ENCODE data around the gene SPATA2.

The SPATA2 gene

DNA sequence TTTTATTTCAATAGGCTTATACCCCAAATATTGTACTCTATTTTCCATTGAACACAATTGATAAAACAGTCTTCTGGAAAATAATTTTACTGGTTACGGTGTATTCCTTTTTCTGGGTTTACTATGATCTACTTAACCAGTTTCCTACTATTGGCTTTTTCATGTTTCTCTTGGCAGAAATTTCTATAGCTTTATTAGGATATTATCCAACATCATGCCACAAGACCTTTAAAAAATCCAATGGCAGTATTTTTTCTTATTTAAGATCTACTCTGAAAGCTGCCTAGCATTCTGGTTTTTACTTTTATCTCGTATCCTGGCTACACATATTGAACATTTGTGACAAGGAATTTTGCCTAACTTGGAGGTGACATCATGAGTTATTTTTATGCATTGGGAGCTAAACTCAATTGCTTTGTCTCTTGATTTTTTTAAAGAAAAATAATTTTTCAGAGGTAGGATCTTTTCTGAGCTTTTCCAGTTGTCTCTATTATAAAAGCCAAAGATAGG lies 57.2 kb downstream of the SPATA2 start:
- DNase-seq (ENCODE audit: low read depth in 2 of 2) = no peak

DNA sequence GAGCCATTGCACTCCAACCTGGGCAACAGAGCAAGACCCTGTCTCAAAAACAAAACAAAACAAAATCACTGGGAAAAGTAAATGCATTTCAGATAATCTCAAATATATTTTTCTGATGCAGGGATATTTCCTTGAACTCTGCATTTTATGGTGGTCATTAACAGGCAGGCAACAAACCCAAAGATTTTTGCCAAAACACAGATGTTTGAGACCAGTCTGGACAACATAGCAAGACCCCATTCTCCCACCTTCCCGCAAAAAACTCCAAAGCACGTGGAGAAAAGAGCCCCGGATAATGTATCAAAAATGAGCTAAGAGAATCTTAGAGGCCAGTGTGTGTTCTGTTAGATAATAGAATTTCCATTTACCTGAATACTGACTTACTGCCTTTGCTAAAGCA lies 58.4 kb downstream of the SPATA2 start:
- no peak for DNase-seq (ENCODE audit: low read depth in 2 of 2)

DNA sequence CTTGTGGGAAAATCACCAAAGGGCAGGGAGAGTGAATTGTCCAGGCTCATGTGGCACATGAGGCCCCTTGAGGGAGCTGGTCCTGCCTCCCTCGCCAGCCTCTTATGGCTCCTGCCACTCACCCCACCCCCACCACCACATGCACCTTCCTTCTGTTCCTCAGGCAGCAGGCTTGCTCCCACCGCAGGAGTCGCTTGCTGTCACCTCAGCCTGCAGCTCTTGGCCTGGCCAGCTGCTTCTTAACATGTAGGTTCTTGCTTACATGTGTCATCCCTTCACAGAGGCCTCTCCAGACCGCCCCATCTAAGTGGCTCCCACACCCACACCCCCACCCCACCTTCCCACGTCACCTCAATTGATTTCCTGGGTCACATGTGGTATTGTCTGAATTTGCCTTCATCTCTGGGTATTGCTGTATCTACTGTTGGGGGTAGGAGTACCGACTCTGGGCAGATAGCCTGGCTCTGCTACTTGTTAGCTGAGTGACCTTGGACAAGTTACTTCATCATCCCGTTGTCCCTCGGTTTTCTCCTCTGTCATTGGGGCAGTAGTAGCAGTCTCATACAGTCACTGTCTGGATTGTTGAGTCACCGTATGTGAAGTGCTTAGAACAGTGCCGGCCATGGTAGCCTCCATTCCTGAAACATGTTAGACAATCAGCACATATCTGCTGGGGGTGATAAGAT lies 61.0 kb downstream of the SPATA2 start:
- DNase-seq (ENCODE audit: low read depth in 2 of 2) = no peak

DNA sequence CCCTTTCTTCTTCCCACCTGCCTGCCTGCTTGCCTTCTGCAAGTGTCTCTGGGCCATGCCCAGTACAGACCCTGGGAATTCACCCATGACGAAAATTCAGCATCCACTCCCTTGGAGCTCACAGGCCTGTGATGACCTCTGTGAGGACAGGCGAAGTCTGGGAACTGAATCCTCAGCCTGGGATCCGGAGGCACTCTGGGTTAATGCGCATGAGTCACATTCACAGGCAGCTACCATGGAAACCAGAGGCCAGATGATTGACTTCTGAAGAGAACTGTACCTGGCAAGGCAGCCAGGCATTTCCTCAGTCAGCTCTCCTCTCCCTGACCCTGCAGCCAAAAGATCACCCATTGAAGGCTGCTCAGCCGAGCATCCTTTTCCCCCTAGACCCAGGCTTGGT lies 61.7 kb downstream of the SPATA2 start:
- no peak for DNase-seq (ENCODE audit: low read depth in 2 of 2)

Measured in stimulated activated CD8-positive, alpha-beta memory T cell treated with anti-CD3 and anti-CD28 coated beads, Interleukin-7, amount 100 ng/mL, for 1 hour (primary cell).